ENCODE data around the gene HEXA. TPM values are rescaled to one million over a fixed set of nuclear protein-coding genes. Genes with fewer than 3 reads are reported as not detected.
"Not testable (repeated sequence)": the region's sequence is repeated elsewhere in the genome, so short reads cannot be mapped to it uniquely, and the experiment has no call there.

HEXA gene
- polyA plus RNA-seq, 6 donors from 2014 or later: 106 to 172 (median 134) TPM

- H3K4me3 Mint-ChIP-seq: no peak within 1 kb of the TSS
- H3K27ac Mint-ChIP-seq: peak within 1 kb of the TSS in 2 of 6 donors; percentile 43 to 46
- ATAC-seq (ENCODE audit: low read depth in 2 of 2) (no peak), DNase-seq (no peak)
- H3K27me3 Mint-ChIP-seq: peaks cover 22 to 36% (median 24%) of the 10 kb centered on the region in 3 donors
- H3K9me3 Mint-ChIP-seq: peaks cover 0 to 3% (median 0%) of the 10 kb centered on the region in 7 donors
- no peaks in the 10 kb centered on the region for H3K4me1 Mint-ChIP-seq
- no peaks in the 10 kb centered on the region for H3K36me3 Mint-ChIP-seq
These were observed 22.2 kb upstream of the HEXA start, which contains the start of gene TMEM202 for GRCh38 chr15:72397796-72398588. TMEM202 (plus strand) TSS chr15:72398305; CDS start chr15:72398327, 22 bp downstream.

GRCh38 chr15:72396331-72396730 is 20.5 kb upstream of the HEXA start:
- H3K4me3 Mint-ChIP-seq; H3K36me3 Mint-ChIP-seq; DNase-seq; H3K4me1 Mint-ChIP-seq; H3K9me3 Mint-ChIP-seq; ATAC-seq (ENCODE audit: low read depth in 2 of 2); H3K27ac Mint-ChIP-seq: not testable (repeated sequence)
- peaks cover 17 to 25% (median 17%) of the 10 kb centered on the region in 3 donors for H3K27me3 Mint-ChIP-seq

GRCh38 chr15:72389231-72389630 is 13.4 kb upstream of the HEXA start:
- no peak overlapping the region for H3K4me3 Mint-ChIP-seq
- no peak overlapping the region for H3K27ac Mint-ChIP-seq
- no peaks in the 10 kb centered on the region for H3K36me3 Mint-ChIP-seq
- DNase-seq (no peak), ATAC-seq (ENCODE audit: low read depth in 2 of 2) (no peak)
- no peaks in the 10 kb centered on the region for H3K9me3 Mint-ChIP-seq
- peaks cover 20 to 42% (median 21%) of the 10 kb centered on the region in 3 donors for H3K27me3 Mint-ChIP-seq
- H3K4me1 Mint-ChIP-seq: no peaks in the 10 kb centered on the region

DNA sequence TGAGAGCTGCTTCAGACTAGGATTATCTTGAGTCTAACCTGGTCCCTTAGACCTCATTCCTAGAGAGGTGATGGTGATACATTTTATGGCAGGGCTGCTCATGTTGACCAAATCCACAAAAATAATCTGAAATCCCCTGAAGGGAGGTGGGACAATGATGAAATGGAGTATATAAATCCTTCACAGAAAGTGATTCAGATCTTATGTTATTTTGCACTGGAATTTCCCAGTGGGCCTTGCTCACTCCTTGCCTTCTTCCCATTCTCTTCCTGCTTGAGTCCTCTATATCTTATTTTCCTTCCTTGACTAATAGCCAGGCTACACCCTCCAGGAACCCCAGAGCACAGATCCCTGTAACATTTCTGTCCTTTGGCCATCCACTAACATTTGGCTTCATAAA is 11.9 kb upstream of the HEXA start:
- H3K4me3 Mint-ChIP-seq: no peak overlapping the region
- DNase-seq (no peak), ATAC-seq (ENCODE audit: low read depth in 2 of 2) (no peak)
- H3K36me3 Mint-ChIP-seq: no peaks in the 10 kb centered on the region
- H3K4me1 Mint-ChIP-seq: no peaks in the 10 kb centered on the region
- no peaks in the 10 kb centered on the region for H3K9me3 Mint-ChIP-seq
- H3K27ac Mint-ChIP-seq: no peak overlapping the region
- peaks cover 18 to 48% (median 26%) of the 10 kb centered on the region in 3 donors for H3K27me3 Mint-ChIP-seq

DNA sequence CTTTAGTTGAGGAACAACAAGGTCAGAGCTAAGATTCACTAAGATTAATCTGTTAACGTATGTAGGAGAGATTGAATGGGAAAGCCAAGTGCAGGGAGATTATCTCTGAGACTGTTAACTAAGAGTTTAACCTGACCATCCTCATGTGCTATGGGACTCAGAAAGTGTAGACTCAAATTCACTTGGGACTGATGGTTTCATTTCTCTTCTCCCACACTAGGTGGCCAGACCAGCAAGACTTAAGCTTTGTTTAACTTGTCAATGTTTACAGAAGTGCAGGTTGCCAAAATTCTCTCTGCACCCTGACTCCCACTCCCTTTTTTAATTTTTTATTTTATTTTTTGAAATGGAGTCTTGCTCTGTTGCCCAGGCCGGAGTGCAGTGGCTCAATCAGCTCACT is 6.3 kb upstream of the HEXA start:
- Mint-ChIP-seq H3K27ac (peak overlapping the region in 1 of 6 donors; percentile 54), H3K9me3 (no peaks in the 10 kb centered on the region), H3K4me1 (peaks cover 7 to 18% (median 8%) of the 10 kb centered on the region in 3 donors), H3K4me3 (no peak overlapping the region), H3K36me3 (no peaks in the 10 kb centered on the region), H3K27me3 (peaks cover 7 to 26% (median 24%) of the 10 kb centered on the region in 3 donors)
- no peak for DNase-seq
- ATAC-seq (ENCODE audit: low read depth in 2 of 2): no peak

DNA sequence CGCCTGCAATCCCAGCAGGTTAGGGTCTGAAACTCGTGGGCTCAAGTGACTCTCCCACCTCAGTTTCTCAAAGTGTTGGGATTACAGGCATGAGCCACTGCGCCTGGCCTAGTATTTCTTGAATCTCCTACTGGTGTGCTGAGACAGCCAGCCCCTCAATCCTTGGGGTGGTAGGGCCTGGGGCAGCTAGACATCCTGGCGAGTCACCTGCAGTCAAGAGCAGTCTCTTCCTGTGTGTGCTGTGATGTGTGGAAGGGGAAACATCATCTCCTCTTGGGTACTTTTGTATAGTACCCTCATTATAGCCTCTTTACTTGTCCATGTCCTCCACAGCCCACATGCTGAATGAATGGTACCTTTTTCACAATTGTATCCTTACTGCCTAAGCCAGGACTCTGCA is 4.9 kb upstream of the HEXA start:
- Mint-ChIP-seq H3K4me3 (peak overlapping the region in 1 of 8 donors; percentile 39), H3K27ac (no peak overlapping the region), H3K9me3 (no peaks in the 10 kb centered on the region), H3K36me3 (no peaks in the 10 kb centered on the region), H3K27me3 (peaks cover 4 to 25% (median 22%) of the 10 kb centered on the region in 3 donors), H3K4me1 (peaks cover 17 to 29% (median 19%) of the 10 kb centered on the region in 3 donors)
- no peak for ATAC-seq (ENCODE audit: low read depth in 2 of 2)
- DNase-seq: no peak

GRCh38 chr15:72379856-72380430 is 4.1 kb upstream of the HEXA start:
- no peak for ATAC-seq (ENCODE audit: low read depth in 2 of 2)
- peaks cover 24 to 37% (median 27%) of the 10 kb centered on the region in 3 donors for H3K4me1 Mint-ChIP-seq
- peaks cover 4 to 17% (median 15%) of the 10 kb centered on the region in 3 donors for H3K27me3 Mint-ChIP-seq
- peak overlapping the region in 1 of 8 donors; percentile 39 for H3K4me3 Mint-ChIP-seq
- H3K9me3 Mint-ChIP-seq: no peaks in the 10 kb centered on the region
- DNase-seq: no peak
- H3K27ac Mint-ChIP-seq: peak overlapping the region in 1 of 6 donors; percentile 54
- H3K36me3 Mint-ChIP-seq: no peaks in the 10 kb centered on the region

DNA sequence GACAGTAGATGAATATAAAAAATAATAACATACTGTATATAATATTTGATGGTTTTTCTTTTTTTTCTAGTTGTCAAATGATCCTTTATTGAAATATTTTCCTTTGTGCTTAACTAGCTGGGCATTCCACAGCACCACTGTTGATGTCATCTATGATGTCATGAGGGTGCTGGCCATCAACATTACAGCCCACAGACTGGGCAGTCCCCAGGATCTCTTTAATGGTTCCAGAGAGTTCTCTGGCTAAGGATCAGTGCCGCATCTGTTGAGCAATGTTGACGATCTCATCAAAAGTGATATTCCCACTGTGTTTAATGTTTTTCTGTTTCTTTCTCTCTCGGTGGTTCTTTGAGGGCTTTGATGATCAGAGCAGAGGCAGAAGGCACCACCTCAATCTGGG is 3.3 kb upstream of the HEXA start:
- H3K9me3 Mint-ChIP-seq; H3K27me3 Mint-ChIP-seq; H3K27ac Mint-ChIP-seq; H3K36me3 Mint-ChIP-seq; H3K4me3 Mint-ChIP-seq; ATAC-seq (ENCODE audit: low read depth in 2 of 2); DNase-seq: not testable (repeated sequence)
- H3K4me1 Mint-ChIP-seq: peaks cover 32 to 45% (median 35%) of the 10 kb centered on the region in 3 donors

DNA sequence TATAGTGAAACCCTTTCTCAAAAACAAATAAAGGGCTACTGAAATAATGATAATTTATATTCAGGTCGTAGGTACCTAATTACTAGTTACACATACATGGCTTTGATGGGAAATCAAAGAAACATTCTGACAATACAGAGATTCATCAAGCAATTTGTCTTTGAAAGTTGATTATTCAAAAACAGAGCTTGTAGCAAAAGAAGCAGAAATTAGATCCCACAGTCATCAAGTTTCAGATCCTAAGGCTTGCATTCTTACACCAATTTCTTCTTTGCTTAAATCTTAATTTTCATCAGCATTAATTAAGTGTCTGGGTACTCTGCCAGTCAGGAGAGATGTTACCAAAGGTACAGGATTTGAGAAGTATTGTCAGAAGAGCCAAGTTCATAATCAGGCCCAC is 1.5 kb upstream of the HEXA start:
- Mint-ChIP-seq H3K36me3 (no peaks in the 10 kb centered on the region), H3K4me3 (peak overlapping the region in 1 of 8 donors; percentile 68), H3K27me3 (peaks cover 0 to 4% (median 0%) of the 10 kb centered on the region in 3 donors), H3K27ac (peak overlapping the region in 3 of 6 donors; percentile 14 to 81 (median 30)), H3K9me3 (no peaks in the 10 kb centered on the region), H3K4me1 (peaks cover 40 to 63% (median 53%) of the 10 kb centered on the region in 3 donors)
- DNase-seq (no peak), ATAC-seq (ENCODE audit: low read depth in 2 of 2) (no peak)

GRCh38 chr15:72375501-72375845 is 341 bp downstream of the HEXA start:
- DNase-seq: no peak
- H3K4me3 Mint-ChIP-seq: peak overlapping the region; percentile 92 to 100 (median 97)
- no peaks in the 10 kb centered on the region for H3K27me3 Mint-ChIP-seq
- H3K9me3 Mint-ChIP-seq: no peaks in the 10 kb centered on the region
- peak overlapping the region; percentile 98 to 99 (median 99) for H3K27ac Mint-ChIP-seq
- H3K36me3 Mint-ChIP-seq: peaks cover 0 to 4% of the 10 kb centered on the region in 2 donors
- ATAC-seq (ENCODE audit: low read depth in 2 of 2): peak; percentile 49 to 55
- H3K4me1 Mint-ChIP-seq: peaks cover 36 to 69% (median 64%) of the 10 kb centered on the region in 3 donors

DNA sequence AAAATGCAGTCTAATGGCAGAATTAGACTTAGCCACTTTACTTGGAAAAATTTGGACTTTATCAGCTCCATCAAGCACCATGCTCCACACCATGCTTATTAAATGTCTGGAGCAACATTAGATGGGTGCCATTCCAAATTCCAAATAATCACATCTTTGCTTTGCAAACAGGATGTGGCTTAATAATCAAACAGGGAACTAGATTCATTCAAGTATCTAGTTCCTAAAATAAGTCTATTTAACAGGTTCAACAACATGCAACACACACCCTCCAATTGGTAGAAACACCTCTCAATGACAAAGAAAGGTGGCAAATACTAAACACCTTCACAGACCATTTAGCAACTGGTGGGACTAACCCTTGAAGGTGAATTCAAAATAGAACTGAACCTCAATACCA is 3.5 kb downstream of the HEXA start:
- peak in 1 of 2 donors; percentile 22 for ATAC-seq (ENCODE audit: low read depth in 2 of 2)
- Mint-ChIP-seq H3K4me3 (peak overlapping the region; percentile 30 to 100 (median 82)), H3K9me3 (peaks cover 0 to 5% (median 0%) of the 10 kb centered on the region in 7 donors), H3K27me3 (no peaks in the 10 kb centered on the region), H3K36me3 (peaks cover 4 to 7% of the 10 kb centered on the region in 2 donors), H3K27ac (peak overlapping the region in 4 of 6 donors; percentile 54 to 91 (median 80)), H3K4me1 (peaks cover 59 to 95% (median 90%) of the 10 kb centered on the region in 3 donors)
- peak; percentile 29 for DNase-seq

DNA sequence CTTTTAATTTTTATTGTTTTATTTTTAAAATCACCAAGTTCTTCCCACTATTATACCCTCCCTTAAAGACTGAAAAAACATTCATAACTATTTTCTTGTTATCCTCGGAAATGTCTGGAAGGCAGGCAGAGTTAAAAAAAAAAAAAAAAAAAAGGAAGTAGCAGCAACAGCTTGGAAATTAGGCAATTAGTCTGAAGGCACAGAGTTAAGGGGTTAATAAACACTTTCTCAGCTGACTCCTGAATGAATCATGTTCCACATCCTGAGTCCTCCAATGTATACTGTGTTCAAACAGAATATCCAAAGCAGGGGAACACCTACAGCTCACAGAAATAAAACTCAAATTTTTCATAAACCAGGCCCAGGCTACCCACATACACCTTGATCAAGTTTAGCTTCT is 5.8 kb downstream of the HEXA start:
- H3K4me3 Mint-ChIP-seq: no peak overlapping the region
- peaks cover 10 to 26% of the 10 kb centered on the region in 2 donors for H3K36me3 Mint-ChIP-seq
- no peak for DNase-seq
- peaks cover 61 to 97% (median 91%) of the 10 kb centered on the region in 3 donors for H3K4me1 Mint-ChIP-seq
- no peak for ATAC-seq (ENCODE audit: low read depth in 2 of 2)
- peaks cover 0 to 8% (median 0%) of the 10 kb centered on the region in 7 donors for H3K9me3 Mint-ChIP-seq
- H3K27ac Mint-ChIP-seq: peak overlapping the region in 4 of 6 donors; percentile 59 to 78 (median 68)
- H3K27me3 Mint-ChIP-seq: no peaks in the 10 kb centered on the region

DNA sequence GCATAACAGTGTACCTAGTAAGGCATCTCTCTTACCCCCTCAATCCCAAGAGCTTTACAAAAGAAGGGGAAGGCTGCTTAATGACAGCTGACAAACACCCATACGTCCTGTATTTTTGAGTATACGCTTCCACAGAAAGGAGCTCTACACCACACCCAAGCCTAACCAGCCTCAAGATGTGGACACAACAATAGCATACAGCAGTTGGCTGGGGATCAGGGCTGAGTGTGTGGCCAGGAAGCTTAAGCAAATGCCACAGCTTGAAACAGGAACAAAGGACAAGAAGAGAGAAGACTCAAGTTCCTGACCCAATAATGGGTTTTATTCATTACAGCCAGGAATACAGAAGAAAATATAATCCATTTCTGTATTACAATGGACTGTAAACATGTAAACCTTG is 6.9 kb downstream of the HEXA start:
- DNase-seq (no peak), ATAC-seq (ENCODE audit: low read depth in 2 of 2) (peak in 1 of 2 donors; percentile 15)
- peaks cover 51 to 86% (median 80%) of the 10 kb centered on the region in 3 donors for H3K4me1 Mint-ChIP-seq
- no peaks in the 10 kb centered on the region for H3K27me3 Mint-ChIP-seq
- peaks cover 0 to 8% (median 0%) of the 10 kb centered on the region in 7 donors for H3K9me3 Mint-ChIP-seq
- peak overlapping the region in 5 of 6 donors; percentile 60 to 86 (median 75) for H3K27ac Mint-ChIP-seq
- peaks cover 10 to 26% of the 10 kb centered on the region in 2 donors for H3K36me3 Mint-ChIP-seq
- H3K4me3 Mint-ChIP-seq: peak overlapping the region; percentile 18 to 84 (median 63)
